Measurements from ENCODE around the gene METTL13.

Gene METTL13

DNA sequence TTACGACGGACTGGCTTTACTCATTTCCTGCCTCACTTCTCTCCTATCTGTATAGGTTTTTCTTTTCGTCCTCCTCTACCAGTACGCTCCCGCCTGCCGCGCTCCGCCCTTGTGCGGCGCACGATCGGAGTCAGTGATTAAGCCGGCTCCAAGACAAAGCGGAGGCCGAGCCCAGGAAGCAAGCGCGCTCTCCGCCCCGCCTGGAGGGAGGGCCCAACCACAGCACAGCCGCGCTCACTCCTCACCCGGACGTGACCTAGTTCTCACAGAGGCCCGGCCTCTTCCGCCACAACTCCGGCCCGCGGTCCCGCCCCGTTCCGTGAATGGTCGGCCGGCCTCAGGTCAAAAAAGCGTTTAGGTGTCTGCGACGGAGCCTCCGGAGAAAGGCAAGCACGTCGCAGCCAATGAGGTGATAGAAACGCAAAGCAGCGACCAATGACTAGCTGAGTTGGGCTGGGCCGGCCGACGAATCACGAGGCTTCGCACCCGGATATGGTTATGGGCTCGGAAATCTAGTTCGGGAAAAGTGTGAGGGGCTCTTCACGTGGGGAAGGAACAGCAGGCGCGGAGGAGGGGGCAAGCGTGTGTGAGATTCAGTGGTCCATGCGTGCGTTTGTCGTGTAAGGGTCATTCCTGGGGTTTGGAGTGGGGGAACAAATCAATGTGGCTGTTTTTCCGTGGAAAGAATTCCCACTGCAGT lies at the start of gene METTL13:
TSS of gene METTL13 (plus strand) at position 485 of the 700 bp plus-strand sequence. CDS start 308 bp downstream, outside the sequence.
- DNase-seq (ENCODE audit: low spot score) (peak; percentile 97), FAIRE-seq (peak; percentile 94)

DNA sequence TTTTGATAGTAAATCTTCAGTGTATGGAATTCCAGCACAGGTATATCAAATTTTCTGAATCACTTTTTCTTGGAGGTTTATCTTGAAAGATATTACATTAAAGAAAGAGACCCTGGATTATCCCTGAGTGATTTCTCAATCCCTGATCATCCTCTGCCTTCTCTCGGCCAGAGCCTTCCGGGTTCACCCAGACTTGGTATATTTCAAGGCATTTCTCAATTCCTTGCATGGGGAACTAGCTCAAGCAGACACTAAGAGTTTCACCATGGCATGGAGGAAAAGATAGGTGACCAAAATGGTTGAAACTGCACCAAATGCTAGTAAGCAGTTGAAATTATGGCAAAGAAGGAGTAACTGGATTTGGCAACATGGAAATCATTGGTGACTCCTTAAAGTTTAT lies 45.3 kb upstream of the METTL13 start:
- FAIRE-seq (no peak), DNase-seq (ENCODE audit: low spot score) (no peak)

DNA sequence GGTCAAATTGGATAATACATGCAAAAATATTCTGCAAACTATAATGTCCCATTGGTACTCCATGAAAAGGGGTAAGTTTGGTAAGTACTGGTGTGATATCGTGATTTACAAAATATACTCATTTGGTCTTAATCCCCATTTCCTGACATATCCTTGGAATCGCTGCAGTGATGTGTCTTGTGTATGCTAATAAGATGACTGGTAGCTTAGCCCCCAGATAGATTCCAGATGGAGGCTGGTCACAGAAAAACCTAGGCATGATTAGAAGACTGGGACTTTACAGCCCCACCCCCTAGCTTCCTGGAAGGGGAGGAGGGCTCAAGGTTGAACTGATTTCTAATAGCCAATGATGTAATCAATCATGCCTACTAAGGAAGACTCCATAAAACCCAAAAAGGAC lies 42.5 kb upstream of the METTL13 start:
- DNase-seq (ENCODE audit: low spot score) = no peak
- no peak for FAIRE-seq

- DNase-seq (ENCODE audit: low spot score) (no peak), FAIRE-seq (no peak)
Observed at GRCh38 chr1:171739656-171740055, 41.8 kb upstream of the METTL13 start.

GRCh38 chr1:171740356-171740863 lies 41.0 kb upstream of the METTL13 start:
- DNase-seq (ENCODE audit: low spot score) (peak; percentile 20), FAIRE-seq (peak; percentile 68)

GRCh38 chr1:171740987-171741871 lies 40.2 kb upstream of the METTL13 start:
- DNase-seq (ENCODE audit: low spot score) (peak; percentile 22), FAIRE-seq (no peak)

DNA sequence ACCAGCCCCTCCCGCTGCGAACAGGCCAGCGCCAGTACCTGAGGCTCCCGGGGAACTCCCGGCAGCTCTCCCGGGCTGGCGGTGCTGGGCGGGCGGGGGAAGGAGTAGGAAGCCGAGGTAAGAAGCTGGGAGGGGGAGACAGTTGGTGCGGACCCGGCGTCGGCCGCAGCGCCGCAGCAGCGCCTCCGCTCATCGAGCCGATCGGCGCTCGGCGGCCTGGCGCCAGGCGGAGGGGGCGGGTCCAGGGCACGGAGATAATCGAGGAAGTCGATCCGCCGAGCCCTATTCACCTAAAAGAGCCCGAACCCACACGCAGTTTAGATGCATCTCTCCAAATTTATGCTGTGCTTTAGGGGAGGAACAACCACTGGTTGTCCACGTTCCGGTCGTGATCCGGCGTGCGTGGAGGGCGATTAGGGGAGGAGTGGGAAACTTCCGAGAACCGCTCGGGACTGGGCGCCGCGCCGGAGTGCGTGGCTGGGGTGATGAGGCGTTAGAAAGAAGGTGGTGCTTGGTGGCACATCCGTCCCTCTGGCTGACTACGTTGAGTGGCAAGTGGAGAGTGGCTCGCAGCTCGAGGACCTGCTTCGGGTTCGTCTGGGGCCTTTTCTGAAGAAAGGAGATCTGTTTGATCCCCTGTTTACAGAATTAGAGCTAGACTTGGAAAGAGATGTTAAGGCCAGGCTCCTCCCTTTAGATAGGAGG lies 39.4 kb upstream of the METTL13 start, which contains the start of gene VAMP4:
TSS of gene VAMP4 (minus strand) at position 194 of the 705 bp plus-strand sequence. CDS start 3,651 bp downstream, outside the sequence.
- DNase-seq (ENCODE audit: low spot score) (peak; percentile 73), FAIRE-seq (no peak)

GRCh38 chr1:171742577-171742922 lies 38.9 kb upstream of the METTL13 start:
- no peak for FAIRE-seq
- DNase-seq (ENCODE audit: low spot score) = no peak

GRCh38 chr1:171743081-171743870 lies 38.2 kb upstream of the METTL13 start:
- DNase-seq (ENCODE audit: low spot score) = peak; percentile 59
- peak; percentile 31 for FAIRE-seq

DNA sequence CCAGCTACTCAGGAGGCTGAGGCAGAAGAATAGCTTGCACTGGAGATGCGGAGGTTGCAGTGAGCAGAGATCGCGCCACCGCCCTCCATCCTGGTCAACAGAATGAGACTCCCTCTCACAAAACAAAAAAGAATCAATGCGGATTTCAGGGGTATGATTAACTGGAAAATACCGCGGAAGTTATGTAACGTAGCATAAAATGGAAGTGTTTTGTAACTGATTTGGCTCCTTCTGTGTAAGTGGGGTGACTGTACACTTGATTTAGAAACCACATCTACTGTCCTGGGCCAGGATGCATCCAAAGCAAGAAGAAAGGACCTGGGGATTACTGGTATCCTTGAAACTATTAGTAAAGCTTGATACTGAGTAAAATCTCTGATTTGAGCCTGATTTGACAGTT lies 36.5 kb upstream of the METTL13 start:
- DNase-seq (ENCODE audit: low spot score) (no peak), FAIRE-seq (no peak)

DNA sequence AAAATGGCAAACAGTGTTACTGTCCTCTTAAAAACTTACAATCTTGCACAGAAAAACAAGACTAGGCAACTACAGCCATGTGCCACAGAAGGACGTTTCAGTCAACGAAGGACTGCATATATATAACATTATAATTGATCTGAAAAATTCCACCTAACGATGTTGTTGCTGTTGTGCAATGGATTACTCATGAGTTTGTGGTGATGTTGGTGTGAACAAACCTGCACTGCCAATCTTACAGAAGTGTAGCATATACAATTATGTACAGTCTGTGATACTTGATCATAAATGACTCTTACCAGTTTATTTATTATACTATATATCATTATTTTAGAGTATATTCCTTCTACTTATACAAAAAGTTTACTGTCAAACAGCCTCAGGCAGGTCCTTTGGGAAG lies 32.8 kb upstream of the METTL13 start:
- DNase-seq (ENCODE audit: low spot score) (no peak), FAIRE-seq (no peak)

DNA sequence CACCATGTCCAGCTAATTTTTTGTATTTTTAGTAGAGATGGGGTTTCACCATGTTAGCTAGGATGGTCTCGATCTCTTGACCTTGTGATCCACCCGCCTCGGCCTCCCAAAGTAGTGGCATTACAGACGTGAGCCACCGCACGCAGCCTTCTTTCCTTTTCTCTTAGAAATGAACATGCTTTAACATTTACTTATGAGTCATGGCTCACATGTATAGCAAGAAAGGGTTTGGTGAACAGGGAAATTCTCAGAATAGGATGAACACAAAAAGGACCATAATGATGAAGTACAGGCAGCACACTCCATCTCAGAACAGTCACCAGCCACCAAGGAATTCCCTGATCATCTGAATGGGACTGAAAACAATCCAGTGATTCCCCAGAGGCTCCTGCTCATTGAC lies 30.2 kb upstream of the METTL13 start:
- DNase-seq (ENCODE audit: low spot score) (no peak), FAIRE-seq (no peak)

- FAIRE-seq = no peak
Observed at GRCh38 chr1:171753182-171753581, 28.3 kb upstream of the METTL13 start.

GRCh38 chr1:171753685-171754352 lies 27.6 kb upstream of the METTL13 start:
- FAIRE-seq = no peak
- no peak for DNase-seq (ENCODE audit: low spot score)

More at GRCh38 chr1:171753182-171753581, 28.3 kb upstream of the METTL13 start:
- DNase-seq (ENCODE audit: low spot score) = no peak

GRCh38 chr1:171754353-171754705 lies 27.1 kb upstream of the METTL13 start:
- FAIRE-seq (no peak), DNase-seq (ENCODE audit: low spot score) (no peak)

DNA sequence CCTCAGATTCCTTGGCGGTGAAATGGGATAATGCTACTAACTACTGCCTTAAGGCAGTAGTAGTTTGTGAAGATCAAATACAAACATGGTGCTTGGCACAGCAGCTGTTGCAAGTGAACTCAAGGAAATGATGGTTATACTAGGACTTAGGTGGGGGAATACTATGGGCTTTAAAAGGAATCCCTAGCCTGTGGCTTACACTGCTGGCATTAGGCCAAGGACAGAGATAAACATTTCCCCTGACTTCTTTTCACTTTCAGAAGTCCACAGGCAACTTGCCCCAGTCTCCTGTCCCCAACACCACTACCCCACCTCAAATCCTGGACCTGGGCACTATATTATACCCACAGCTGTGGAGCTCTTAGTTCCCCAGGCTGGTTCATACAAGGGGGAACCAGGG lies 26.5 kb upstream of the METTL13 start:
- FAIRE-seq = no peak

DNA sequence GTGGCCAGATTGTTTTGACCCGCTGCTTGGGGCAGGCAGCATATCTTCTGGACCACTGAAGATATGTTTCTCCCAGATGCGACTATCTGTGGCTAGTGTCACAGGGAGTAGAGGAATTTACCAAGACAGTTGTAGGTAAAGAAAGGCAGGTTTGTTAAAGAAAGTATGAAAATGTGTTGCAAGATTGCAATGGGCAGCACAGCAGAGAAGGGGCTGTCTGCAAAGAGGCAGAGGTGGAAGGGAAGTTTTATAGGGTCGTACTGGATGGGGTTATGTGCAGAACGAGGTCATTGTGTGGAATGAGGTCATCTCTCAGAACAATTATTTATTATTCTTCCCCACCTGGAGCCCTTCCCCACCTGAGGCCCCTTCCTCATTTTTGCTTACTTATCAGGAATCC lies 24.6 kb upstream of the METTL13 start:
- no peak for DNase-seq (ENCODE audit: low spot score)
- no peak for FAIRE-seq

More for the DNA sequence above, 26.5 kb upstream of the METTL13 start:
- DNase-seq (ENCODE audit: low spot score) = no peak

DNA sequence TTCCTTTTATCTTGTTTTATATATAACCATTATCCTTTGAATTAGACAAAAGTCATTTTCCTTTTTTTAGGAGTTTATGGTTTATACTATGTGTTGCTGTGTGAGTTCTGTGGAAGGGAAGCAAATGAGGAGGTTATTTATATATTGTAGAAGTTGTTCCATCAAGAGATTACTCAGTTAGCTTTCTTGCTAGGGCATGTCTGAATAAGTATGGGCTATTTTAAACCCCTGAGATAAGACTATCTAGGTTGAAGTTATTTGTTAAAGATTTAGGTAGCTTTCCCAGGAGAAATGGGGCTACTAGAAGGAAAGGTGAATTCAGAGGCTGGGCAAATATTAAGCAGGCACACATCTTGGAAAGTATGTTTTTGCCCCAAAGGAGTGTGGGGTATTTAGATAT lies 23.4 kb upstream of the METTL13 start:
- FAIRE-seq = no peak
- DNase-seq (ENCODE audit: low spot score) = no peak

GRCh38 chr1:171762143-171762563 lies 19.3 kb upstream of the METTL13 start:
- DNase-seq (ENCODE audit: low spot score) (no peak), FAIRE-seq (no peak)

DNA sequence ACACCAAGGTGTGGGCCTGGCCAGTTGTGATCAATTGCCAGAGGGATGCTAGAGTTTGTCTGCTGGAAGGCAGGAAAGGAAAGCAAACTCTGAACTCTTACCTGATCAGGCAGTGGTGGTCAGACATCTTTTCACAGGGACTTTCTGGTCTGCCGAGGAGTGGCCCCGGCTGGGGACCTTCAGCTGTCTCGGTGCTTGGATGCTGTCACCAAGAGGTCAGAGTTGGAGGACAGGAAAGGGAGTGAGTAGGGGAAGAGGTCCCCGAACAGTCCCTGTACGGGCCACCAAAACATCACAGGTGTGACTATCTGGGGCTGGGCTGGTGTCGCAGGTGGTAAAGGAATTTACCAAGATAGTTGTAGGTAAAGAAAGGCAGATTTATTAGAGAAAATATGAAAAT lies 17.7 kb upstream of the METTL13 start:
- DNase-seq (ENCODE audit: low spot score) (no peak), FAIRE-seq (no peak)

Data from RCC 7860 (cell line).